Glutamatergic neuron (in vitro differentiated cells): ENCODE results near the gene SIRPG. TPM values are rescaled to one million over a fixed set of nuclear protein-coding genes. Genes with fewer than 3 reads are reported as not detected.

ENCODE experiments used
- DNase-seq: peaks from one replicate; pipeline ENCODE4 v3.0.0; 2022
- H3K27ac Mint-ChIP-seq: one replicate; pipeline ENCODE4 v1.8.0; 2020; ENCODE audit warnings: mild to moderate bottlenecking, mixed read lengths, inconsistent platforms; ENCODE audit not compliant: unreplicated experiment
- H3K27me3 Mint-ChIP-seq: one replicate; pipeline ENCODE4 v1.8.0; 2020; ENCODE audit warnings: mild to moderate bottlenecking, moderate library complexity, mixed read lengths, inconsistent platforms; ENCODE audit not compliant: unreplicated experiment
- H3K36me3 Mint-ChIP-seq: one replicate; pipeline ENCODE4 v1.8.0; 2020; ENCODE audit warnings: mild to moderate bottlenecking, mixed read lengths, inconsistent platforms; ENCODE audit not compliant: unreplicated experiment
- H3K4me1 Mint-ChIP-seq: one replicate; pipeline ENCODE4 v1.8.0; 2020; ENCODE audit warnings: mild to moderate bottlenecking, low read depth, mixed read lengths, inconsistent platforms; ENCODE audit not compliant: unreplicated experiment
- H3K4me3 Mint-ChIP-seq: one replicate; pipeline ENCODE4 v1.8.0; 2020; ENCODE audit warnings: mild to moderate bottlenecking, mixed read lengths, inconsistent platforms; ENCODE audit not compliant: unreplicated experiment
- H3K9me3 Mint-ChIP-seq: one replicate; pipeline ENCODE4 v1.8.0; 2020; ENCODE audit warnings: mild to moderate bottlenecking, moderate library complexity, mixed read lengths, inconsistent platforms; ENCODE audit not compliant: unreplicated experiment
- total RNA-seq: library from RNA; stranded (reverse); fragmentation: NEBNext Ultra II Directional; extraction: Animal tissue kit (Norgen Biotek cat#: 25700); gene quantifications from one replicate; pipeline ENCODE4 v1.2.1, GENCODE V29; 2021; ENCODE audit not compliant: unreplicated experiment
- TF ChIP-seq, protein P1 (sequence below): fragments of 200-600 bp; sonication (generic); IDR thresholded peaks from one replicate; pipeline ENCODE4 v1.5.0; 2021; ENCODE audit not compliant: partially characterized antibody, unreplicated experiment

Gene SIRPG
- total RNA-seq, 1 donor from 2014 or later: not detected

DNA sequence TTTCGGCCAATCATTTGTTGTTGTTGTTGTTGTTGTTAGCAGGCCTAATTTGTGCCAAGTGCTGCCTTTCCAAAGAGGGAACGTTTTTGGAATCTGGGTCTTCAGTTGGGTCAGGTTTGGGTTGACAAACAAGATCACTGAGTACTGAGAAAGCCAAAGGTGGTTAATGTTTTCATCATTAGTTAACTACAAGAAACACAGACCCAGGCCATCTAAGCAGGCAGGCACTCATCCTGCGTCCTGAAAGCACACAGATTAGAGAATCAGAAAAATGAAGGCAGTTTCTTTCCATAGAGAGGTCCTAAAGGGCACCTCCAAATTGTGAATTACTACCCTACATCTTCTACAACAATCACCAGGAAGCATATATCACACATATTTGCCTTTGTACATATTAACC is 15.1 kb upstream of the SIRPG start:
- Mint-ChIP-seq H3K27ac (no peak overlapping the region), H3K9me3 (peaks cover 9% of the 10 kb centered on the region), H3K36me3 (peaks cover 8% of the 10 kb centered on the region), H3K4me3 (no peak overlapping the region), H3K27me3 (peaks cover 4% of the 10 kb centered on the region), H3K4me1 (peaks cover 13% of the 10 kb centered on the region)
- TF ChIP-seq, protein P1, sequence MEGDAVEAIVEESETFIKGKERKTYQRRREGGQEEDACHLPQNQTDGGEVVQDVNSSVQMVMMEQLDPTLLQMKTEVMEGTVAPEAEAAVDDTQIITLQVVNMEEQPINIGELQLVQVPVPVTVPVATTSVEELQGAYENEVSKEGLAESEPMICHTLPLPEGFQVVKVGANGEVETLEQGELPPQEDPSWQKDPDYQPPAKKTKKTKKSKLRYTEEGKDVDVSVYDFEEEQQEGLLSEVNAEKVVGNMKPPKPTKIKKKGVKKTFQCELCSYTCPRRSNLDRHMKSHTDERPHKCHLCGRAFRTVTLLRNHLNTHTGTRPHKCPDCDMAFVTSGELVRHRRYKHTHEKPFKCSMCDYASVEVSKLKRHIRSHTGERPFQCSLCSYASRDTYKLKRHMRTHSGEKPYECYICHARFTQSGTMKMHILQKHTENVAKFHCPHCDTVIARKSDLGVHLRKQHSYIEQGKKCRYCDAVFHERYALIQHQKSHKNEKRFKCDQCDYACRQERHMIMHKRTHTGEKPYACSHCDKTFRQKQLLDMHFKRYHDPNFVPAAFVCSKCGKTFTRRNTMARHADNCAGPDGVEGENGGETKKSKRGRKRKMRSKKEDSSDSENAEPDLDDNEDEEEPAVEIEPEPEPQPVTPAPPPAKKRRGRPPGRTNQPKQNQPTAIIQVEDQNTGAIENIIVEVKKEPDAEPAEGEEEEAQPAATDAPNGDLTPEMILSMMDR: no peak
- no peak for DNase-seq

DNA sequence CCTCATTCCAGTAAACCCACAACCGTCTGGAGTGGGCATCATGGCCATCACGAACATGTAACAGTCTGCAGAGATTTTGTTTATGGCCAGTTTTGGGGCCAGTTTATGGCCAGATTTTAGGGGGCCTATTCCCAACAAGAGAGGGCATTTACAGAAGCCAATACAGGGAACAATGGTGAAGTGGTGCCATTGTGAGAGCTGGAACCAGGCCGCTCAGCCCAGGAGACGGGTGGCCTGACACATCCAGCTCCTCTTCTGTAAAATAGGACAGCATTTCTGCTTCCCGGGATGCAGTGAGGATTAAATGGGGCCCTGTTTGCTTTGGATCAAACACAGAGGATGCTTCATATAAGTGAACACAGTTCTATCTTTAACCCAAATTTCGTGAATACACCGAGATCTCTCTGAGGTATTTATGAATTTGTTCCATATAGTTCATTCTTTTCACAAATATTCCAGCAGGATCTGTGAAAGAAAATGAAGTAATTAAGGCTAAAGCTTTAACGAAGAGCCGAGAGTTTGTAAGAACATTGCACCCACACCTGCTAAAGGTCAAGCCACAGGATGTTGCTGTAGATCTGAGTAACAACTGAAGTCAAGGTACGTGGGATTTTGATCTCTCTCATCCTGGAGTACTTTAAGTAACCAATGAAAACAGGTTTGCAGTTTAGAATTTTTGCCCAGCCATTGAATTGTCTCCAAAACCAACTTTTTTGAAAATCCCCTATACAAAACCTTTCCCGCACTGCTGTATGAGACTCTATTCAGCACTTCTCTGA is 14.5 kb upstream of the SIRPG start:
- peaks cover 4% of the 10 kb centered on the region for H3K27me3 Mint-ChIP-seq
- H3K27ac Mint-ChIP-seq: no peak overlapping the region
- H3K36me3 Mint-ChIP-seq: peaks cover 8% of the 10 kb centered on the region
- H3K9me3 Mint-ChIP-seq: peaks cover 9% of the 10 kb centered on the region
- DNase-seq: no peak
- H3K4me1 Mint-ChIP-seq: peaks cover 13% of the 10 kb centered on the region
- TF ChIP-seq, protein P1: no peak
- no peak overlapping the region for H3K4me3 Mint-ChIP-seq

DNA sequence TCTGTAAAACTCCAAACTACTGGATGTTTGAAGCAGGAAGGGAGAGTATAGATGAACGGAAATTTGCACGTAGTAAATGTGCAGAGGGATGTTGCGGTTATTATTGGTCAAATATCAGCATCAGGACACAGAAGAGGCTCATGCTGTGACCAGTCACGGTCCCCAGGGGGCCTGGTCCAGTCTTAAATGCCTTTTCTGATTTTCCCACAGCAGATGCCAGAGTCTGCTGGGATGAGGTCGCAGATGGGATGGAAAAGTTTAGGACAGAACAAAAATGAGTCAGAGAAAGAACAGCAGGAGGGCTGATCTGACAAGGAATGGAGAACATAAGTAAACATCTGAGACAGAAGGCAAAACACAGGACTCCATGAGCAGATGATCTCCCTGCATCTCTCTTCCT is 11.7 kb upstream of the SIRPG start:
- H3K9me3 Mint-ChIP-seq: peaks cover 9% of the 10 kb centered on the region
- TF ChIP-seq, protein P1: no peak
- H3K27me3 Mint-ChIP-seq: peaks cover 5% of the 10 kb centered on the region
- peak; percentile 52 for DNase-seq
- H3K36me3 Mint-ChIP-seq: peaks cover 8% of the 10 kb centered on the region
- H3K27ac Mint-ChIP-seq: peak overlapping the region; percentile 41
- peak overlapping the region; percentile 21 for H3K4me3 Mint-ChIP-seq
- peaks cover 12% of the 10 kb centered on the region for H3K4me1 Mint-ChIP-seq

DNA sequence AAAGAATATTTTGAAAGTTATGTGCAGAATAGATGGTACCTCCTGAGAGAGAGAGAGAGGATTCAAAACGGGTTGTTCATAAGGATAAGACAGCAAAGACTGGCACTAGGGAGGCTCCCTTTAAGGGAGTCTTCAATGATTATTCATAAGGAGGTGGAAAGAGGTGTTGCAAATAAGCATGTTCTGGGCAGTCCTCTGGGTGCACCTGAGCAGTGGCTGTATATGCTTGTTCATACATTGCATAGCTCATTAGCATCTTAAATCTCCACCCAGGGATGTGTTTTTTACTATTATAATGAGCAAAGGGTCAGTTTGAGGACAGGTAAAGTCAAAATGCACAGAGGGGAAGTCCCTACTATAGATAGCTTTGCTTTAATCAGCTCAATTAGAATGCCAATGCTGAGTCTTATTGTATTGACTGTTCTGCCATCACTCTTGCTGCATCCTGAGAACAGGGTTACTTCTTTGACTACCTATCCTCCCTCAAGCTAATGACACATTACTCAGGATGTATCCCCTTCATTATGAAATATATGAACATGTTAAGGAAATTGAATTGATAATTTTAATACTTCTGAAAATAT is 10.0 kb upstream of the SIRPG start:
- no peak for DNase-seq
- Mint-ChIP-seq H3K27ac (no peak overlapping the region), H3K4me3 (no peak overlapping the region), H3K4me1 (peaks cover 12% of the 10 kb centered on the region), H3K36me3 (peaks cover 8% of the 10 kb centered on the region), H3K27me3 (peaks cover 8% of the 10 kb centered on the region), H3K9me3 (peaks cover 11% of the 10 kb centered on the region)
- TF ChIP-seq, protein P1: no peak

DNA sequence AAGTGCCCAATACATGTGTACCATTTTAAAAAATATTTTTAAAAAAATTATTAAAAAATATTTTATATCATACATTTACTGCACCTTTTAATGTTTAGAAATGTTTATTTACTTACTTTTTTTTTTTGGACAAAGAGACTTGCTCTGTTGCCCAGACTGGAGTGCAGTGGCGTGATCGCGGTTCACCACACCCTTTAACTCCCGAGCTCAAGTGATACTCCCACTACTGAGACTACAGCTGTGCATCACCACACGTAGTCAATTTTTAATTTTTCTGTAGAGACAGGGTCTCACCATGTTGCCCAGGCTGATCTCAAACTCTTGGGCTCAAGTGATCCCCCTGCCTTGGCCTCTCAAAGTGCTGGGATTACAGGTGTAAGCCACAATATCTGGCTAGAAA is 9.2 kb upstream of the SIRPG start:
- Mint-ChIP-seq H3K27ac (no peak overlapping the region), H3K4me3 (no peak overlapping the region), H3K4me1 (peaks cover 12% of the 10 kb centered on the region), H3K36me3 (peaks cover 2% of the 10 kb centered on the region), H3K27me3 (peaks cover 8% of the 10 kb centered on the region), H3K9me3 (peaks cover 11% of the 10 kb centered on the region)
- TF ChIP-seq, protein P1: no peak
- no peak for DNase-seq
